Astrocyte (in vitro differentiated cells and primary cell): ENCODE results near the gene CSNK1D.

Experiments used
- EZH2 ChIP-seq: IDR thresholded peaks from 2 replicates; pipeline ENCODE4 v1.6.1; 2012; ENCODE audit warnings: mild to moderate bottlenecking, low read length, inconsistent platforms; ENCODE audit not compliant: insufficient read depth
- TF ChIP-seq, protein P1 (sequence below): IDR thresholded peaks from 2 replicates; pipeline ENCODE4 v1.5.1; 2011; ENCODE audit warnings: low read depth, mild to moderate bottlenecking, inconsistent platforms, low read length, moderate library complexity; ENCODE audit not compliant: insufficient read depth

DNA sequence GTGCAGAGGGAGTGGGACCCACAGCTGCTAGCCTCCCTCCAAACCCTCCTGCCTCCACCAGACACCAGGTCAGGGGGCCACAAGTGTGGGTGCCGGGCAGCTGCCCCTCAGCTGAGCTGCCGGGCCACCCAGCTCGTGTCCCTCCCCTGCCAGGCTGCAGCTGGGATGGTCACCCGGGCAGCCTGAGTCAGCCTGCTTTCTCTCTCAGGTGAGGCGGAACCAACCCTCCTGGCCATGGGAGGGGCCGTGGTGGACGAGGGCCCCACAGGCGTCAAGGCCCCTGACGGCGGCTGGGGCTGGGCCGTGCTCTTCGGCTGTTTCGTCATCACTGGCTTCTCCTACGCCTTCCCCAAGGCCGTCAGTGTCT is 37.7 kb downstream of the CSNK1D start:
- TF ChIP-seq, protein P1, sequence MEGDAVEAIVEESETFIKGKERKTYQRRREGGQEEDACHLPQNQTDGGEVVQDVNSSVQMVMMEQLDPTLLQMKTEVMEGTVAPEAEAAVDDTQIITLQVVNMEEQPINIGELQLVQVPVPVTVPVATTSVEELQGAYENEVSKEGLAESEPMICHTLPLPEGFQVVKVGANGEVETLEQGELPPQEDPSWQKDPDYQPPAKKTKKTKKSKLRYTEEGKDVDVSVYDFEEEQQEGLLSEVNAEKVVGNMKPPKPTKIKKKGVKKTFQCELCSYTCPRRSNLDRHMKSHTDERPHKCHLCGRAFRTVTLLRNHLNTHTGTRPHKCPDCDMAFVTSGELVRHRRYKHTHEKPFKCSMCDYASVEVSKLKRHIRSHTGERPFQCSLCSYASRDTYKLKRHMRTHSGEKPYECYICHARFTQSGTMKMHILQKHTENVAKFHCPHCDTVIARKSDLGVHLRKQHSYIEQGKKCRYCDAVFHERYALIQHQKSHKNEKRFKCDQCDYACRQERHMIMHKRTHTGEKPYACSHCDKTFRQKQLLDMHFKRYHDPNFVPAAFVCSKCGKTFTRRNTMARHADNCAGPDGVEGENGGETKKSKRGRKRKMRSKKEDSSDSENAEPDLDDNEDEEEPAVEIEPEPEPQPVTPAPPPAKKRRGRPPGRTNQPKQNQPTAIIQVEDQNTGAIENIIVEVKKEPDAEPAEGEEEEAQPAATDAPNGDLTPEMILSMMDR, result no peak
- TF ChIP-seq EZH2, result no peak
